NCI-H345 treated with DMSO at 0.1 percent for 48 hours (cell line): ENCODE measurements around the gene PGLYRP3.

Experiments
- DNase-seq: peaks from one replicate; lab custom pipeline; 2025; ENCODE audit not compliant: unreplicated experiment; lab: John Stamatoyannopoulos, UW

Gene PGLYRP3

GRCh38 chr1:153261281-153262069, 51.3 kb downstream of the PGLYRP3 start:
- DNase-seq, result peak; percentile 41

GRCh38 chr1:153260585-153261280, 52.0 kb downstream of the PGLYRP3 start:
- peak; percentile 29 for DNase-seq

DNA sequence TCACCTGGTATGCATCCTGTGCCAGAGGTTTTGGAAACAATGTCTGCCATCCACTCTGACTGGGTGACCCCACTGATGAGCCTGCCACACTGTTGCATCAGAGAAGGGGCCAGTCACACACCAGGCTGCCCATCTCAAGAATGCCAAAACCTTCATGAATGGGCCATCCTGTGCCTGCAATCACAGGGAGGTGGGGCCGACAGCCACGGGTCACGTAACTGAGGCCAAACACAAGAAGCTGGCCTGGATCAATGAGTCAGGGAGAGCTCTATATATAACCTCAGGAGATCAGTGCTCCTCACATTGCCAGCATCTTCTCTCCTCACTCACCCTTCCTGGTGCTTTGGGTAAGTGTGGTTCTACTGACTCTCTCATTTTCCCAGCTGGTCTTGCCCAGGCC, 53.4 kb downstream of the PGLYRP3 start, which contains the start of gene LORICRIN:
Gene LORICRIN (plus strand): TSS at position 301 of the 400 bp plus-strand sequence. CDS start 1,263 bp downstream, outside the sequence.
- no peak for DNase-seq

GRCh38 chr1:153253693-153254092, 59.1 kb downstream of the PGLYRP3 start:
- no peak for DNase-seq

DNA sequence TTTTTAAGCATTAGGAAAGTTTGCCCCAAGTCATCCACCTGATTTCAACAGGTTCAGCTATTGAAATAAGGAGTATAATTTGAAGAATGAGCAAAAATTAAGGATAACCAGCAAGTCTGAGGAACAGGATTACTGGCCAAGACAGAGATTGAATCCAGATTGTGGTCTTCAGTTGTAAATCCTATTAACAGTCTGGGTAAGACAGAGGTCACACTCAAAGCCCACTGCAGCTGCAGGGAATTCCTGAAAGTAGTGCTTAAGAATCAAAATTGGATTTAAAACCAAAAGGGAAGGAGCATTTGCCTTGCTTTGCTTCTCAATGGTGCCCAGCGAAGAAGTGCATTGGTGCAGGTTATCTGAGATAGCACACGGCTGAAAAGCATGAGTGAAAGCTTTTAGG, 59.7 kb downstream of the PGLYRP3 start:
- DNase-seq, result no peak

DNA sequence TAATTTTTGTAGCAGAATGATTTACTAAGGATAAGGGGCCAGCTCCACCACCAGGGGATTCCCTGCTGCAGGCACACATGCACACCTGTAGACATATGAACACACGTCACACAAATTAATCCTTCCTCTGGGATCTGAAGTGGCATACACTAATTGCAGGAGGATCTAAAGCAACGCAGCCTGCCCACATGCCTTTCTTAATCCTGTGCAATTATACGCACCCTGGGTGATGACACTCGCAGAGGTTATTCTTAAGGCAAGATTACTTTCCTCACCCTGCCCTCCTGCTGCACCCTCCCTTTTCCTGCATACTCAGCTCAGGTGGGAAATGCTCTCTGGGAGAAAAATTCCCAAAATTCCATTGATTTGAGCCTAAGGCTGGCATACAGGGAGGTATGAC, 60.8 kb downstream of the PGLYRP3 start:
- DNase-seq, result no peak

GRCh38 chr1:153251562-153251961, 61.2 kb downstream of the PGLYRP3 start:
- no peak for DNase-seq

DNA sequence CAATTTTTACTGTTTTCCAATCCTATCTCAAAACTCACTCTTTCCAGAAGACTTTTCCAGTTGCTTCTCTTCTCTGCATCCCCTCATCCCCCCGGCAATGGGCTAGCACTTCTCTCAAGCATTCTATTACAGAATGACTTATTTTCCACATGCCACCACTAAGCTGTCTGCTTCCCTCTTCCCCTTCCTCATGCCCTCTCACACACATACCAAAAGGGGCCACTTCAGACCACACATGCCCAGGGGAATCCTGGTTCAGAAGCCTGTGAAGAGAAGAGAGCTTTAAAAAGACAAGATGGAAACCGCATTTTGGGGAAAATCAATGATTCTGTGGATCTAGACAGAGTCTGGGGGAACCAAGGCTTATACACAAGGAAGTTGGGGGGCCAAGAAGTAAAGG, 61.7 kb downstream of the PGLYRP3 start:
- no peak for DNase-seq

DNA sequence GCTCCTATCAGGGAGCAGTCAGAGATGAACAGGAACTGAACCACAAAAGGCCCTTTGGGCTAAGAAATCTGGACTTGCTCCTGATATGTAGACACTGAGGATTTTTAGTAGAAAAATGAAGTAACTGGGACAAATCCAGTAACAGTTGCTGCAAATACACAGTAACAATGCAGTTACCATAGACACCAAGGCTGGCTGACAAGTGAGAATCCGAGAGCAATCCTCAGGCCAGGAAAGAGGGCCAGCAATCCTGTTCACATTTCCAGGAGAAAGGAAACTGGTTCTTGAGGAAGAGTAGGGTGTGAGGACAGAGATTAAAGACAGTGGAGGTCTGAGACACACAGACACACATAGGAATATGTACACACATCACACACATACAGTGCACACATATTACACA, 62.6 kb downstream of the PGLYRP3 start:
- no peak for DNase-seq

- DNase-seq, result no peak
These were observed 64.4 kb downstream of the PGLYRP3 start for GRCh38 chr1:153248176-153248879.
